HG02973 (cell line): ENCODE measurements around the gene CACNA1H.
"Not testable (repeated sequence)": the region's sequence is repeated elsewhere in the genome, so short reads cannot be mapped to it uniquely, and the experiment has no call there.

ENCODE experiments used
- ATAC-seq: cut with Tn5 transposase; IDR thresholded peaks from one replicate; pipeline ENCODE4 v1.9.1; 2021; ENCODE audit warnings: moderate library complexity; ENCODE audit not compliant: unreplicated experiment

CACNA1H gene

GRCh38 chr16:1262210-1262845 is 109.4 kb downstream of the CACNA1H start:
- ATAC-seq: no peak

- ATAC-seq: no peak
These were observed 109.9 kb downstream of the CACNA1H start for GRCh38 chr16:1262846-1263221.

DNA sequence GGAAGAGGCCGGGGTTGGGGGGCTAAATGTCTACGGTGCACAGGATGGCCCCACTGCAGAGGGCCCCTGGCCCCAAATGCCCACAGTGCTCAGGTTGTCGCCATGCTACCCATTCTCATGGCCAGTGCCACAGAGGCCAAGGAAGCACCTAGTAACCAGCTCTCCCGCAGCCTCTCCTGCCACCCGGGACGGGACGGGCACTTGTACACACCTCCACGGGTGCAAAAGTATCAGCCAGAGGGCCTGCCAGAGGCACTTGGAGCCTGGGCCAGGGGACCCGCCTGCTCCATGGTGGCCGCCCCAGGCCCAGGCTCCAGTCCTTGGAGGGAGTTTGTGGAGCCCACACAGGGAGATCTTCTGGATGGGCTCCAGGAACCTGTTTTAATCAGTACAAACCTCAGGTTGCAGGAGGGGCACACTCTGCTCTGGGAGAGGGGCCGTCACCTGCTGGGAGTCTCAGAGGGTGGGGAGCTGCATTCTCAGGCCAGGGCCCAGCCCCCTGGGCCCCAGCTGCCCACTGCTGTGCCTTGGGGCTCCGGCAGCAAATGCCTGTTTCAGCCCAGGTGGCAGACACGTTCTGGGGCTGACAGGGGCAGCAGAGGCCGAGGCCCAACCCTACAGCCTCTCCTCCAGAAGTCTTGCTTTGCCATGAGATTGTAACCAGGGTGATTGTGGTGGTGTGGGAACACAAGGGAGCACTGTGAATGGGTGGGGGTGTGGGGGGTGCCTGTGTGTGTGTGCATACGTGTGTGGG is 110.9 kb downstream of the CACNA1H start:
- ATAC-seq: no peak

- no peak for ATAC-seq
These were observed 111.6 kb downstream of the CACNA1H start for GRCh38 chr16:1264345-1265089.

- no peak for ATAC-seq
These were observed 112.3 kb downstream of the CACNA1H start for GRCh38 chr16:1265090-1265630.

- ATAC-seq: no peak
These were observed 112.9 kb downstream of the CACNA1H start for GRCh38 chr16:1265826-1266225.

DNA sequence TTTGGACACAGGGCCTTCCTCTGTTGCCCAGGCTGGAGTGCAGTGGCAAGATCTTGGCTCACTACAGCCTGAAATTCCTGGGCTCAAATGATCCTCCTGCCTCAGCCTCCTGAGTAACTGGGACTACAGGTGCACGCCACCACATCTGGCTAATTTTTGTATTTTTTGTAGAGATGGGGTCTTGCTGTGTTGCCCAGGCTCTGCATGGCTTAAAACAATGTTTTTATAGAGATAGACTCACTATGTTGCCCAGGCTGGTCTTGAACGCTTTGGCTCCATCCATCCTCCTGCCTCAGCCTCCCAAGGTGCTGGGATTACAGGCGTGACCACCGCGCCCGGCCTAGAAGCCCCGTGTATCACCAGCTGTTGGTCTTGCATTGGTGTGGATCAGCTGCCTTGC is 116.5 kb downstream of the CACNA1H start:
- ATAC-seq: not testable (repeated sequence)

- no peak for ATAC-seq
These were observed 118.4 kb downstream of the CACNA1H start for GRCh38 chr16:1271380-1271723.
